NT2/D1 (cell line): ENCODE results near the gene TXNDC9.

Source experiments
- YY1 ChIP-seq: IDR thresholded peaks from 2 replicates; pipeline ENCODE4 v1.6.1; 2011; ENCODE audit not compliant: insufficient read length, insufficient read depth
- ZNF274 ChIP-seq: IDR thresholded peaks from 2 replicates; pipeline ENCODE4 v1.6.1; 2011; ENCODE audit warnings: mild to moderate bottlenecking, low read depth, low read length

GRCh38 chr2:99374747-99375146, 38.6 kb upstream of the TXNDC9 start:
- TF ChIP-seq YY1 (no peak), ZNF274 (no peak)
